HPDE6-E6E7 (cell line): ENCODE data around the gene SLC6A12.

ENCODE experiments used
- DNase-seq: peaks from one replicate; pipeline ENCODE4 v3.0.0; 2011; ENCODE audit warnings: missing footprints; ENCODE audit errors: extremely low spot score

SLC6A12 gene

GRCh38 chr12:163406-163986 is 50.5 kb downstream of the SLC6A12 start:
- DNase-seq, result no peak

GRCh38 chr12:162467-163307 is 51.3 kb downstream of the SLC6A12 start:
- no peak for DNase-seq

- no peak for DNase-seq
Measured at GRCh38 chr12:161823-162222, 52.1 kb downstream of the SLC6A12 start.

GRCh38 chr12:160858-161257 is 53.1 kb downstream of the SLC6A12 start:
- DNase-seq, result no peak

- no peak for DNase-seq
Measured at GRCh38 chr12:159156-159782, 54.7 kb downstream of the SLC6A12 start.

- no peak for DNase-seq
Measured at GRCh38 chr12:157644-158043, 56.3 kb downstream of the SLC6A12 start.

GRCh38 chr12:156945-157344 is 57.0 kb downstream of the SLC6A12 start:
- DNase-seq, result no peak

GRCh38 chr12:155646-156045 is 58.3 kb downstream of the SLC6A12 start:
- no peak for DNase-seq

GRCh38 chr12:155006-155405 is 59.0 kb downstream of the SLC6A12 start:
- DNase-seq, result no peak

GRCh38 chr12:154058-154457 is 59.9 kb downstream of the SLC6A12 start:
- DNase-seq, result no peak

- DNase-seq, result peak; percentile 73
Measured at GRCh38 chr12:153080-153746, 60.7 kb downstream of the SLC6A12 start.

- no peak for DNase-seq
Measured at GRCh38 chr12:152440-152839, 61.5 kb downstream of the SLC6A12 start.

- DNase-seq, result no peak
Measured at GRCh38 chr12:151579-151978, 62.4 kb downstream of the SLC6A12 start.

- no peak for DNase-seq
Measured at GRCh38 chr12:148676-149416, 65.1 kb downstream of the SLC6A12 start.

- no peak for DNase-seq
Measured at GRCh38 chr12:147242-147641, 66.7 kb downstream of the SLC6A12 start.

- peak; percentile 63 for DNase-seq
Measured at GRCh38 chr12:145369-145960, 68.5 kb downstream of the SLC6A12 start.

- DNase-seq, result no peak
Measured at GRCh38 chr12:144650-145284, 69.2 kb downstream of the SLC6A12 start.

- DNase-seq, result no peak
Measured at GRCh38 chr12:143964-144649, 69.8 kb downstream of the SLC6A12 start.

- no peak for DNase-seq
Measured at GRCh38 chr12:140162-140561, 73.8 kb downstream of the SLC6A12 start.
